Endodermal cell (in vitro differentiated cells): ENCODE results near the gene NR1I3. TPM values are rescaled to one million over a fixed set of nuclear protein-coding genes. Genes with fewer than 3 reads are reported as not detected.

Source experiments
- DNase-seq: peaks from one replicate; pipeline ENCODE4 v3.0.0-alpha.2; 2017
- H3K27ac ChIP-seq: 2 replicates; pipeline ENCODE4 v1.5.1; 2013; ENCODE audit warnings: mild to moderate bottlenecking, low read depth, low read length, moderate library complexity
- H3K27me3 ChIP-seq: 2 replicates; pipeline ENCODE4 v1.6.1; 2013; ENCODE audit warnings: mild to moderate bottlenecking, low read length, moderate library complexity; ENCODE audit not compliant: insufficient read depth, control insufficient read depth, poor library complexity, severe bottlenecking
- H3K36me3 ChIP-seq: 2 replicates; pipeline ENCODE4 v1.7.0; 2013; ENCODE audit warnings: mild to moderate bottlenecking, low read length, moderate library complexity; ENCODE audit not compliant: control insufficient read depth, insufficient read depth
- H3K4me1 ChIP-seq: one replicate; pipeline ENCODE4 v1.7.0; 2013; ENCODE audit warnings: low read length; ENCODE audit not compliant: control insufficient read depth, insufficient read depth
- H3K4me3 ChIP-seq: 2 replicates; pipeline ENCODE4 v1.5.1; 2013; ENCODE audit warnings: mild to moderate bottlenecking, low read length, moderate library complexity
- H3K9ac ChIP-seq: 2 replicates; pipeline ENCODE4 v1.6.1; 2013; ENCODE audit warnings: mild to moderate bottlenecking, low read length, moderate library complexity; ENCODE audit not compliant: poor library complexity, severe bottlenecking; ENCODE audit errors: extremely low read depth
- H3K9me3 ChIP-seq: 2 replicates; pipeline ENCODE4 v1.6.1; 2013; ENCODE audit warnings: mild to moderate bottlenecking, low read length, moderate library complexity; ENCODE audit not compliant: control insufficient read depth
- H3K27ac Mint-ChIP-seq: 2 replicates; pipeline ENCODE4 v1.8.0; 2020; ENCODE audit warnings: mixed read lengths
- H3K27me3 Mint-ChIP-seq: 2 replicates; pipeline ENCODE4 v1.8.0; 2021; ENCODE audit warnings: mild to moderate bottlenecking, mixed read lengths; ENCODE audit not compliant: insufficient read depth
- H3K36me3 Mint-ChIP-seq: 2 replicates; pipeline ENCODE4 v1.8.0; 2020; ENCODE audit warnings: low read depth, mixed read lengths
- H3K4me1 Mint-ChIP-seq: 2 replicates; pipeline ENCODE4 v1.8.0; 2020; ENCODE audit warnings: mixed read lengths
- H3K4me3 Mint-ChIP-seq: 2 replicates; pipeline ENCODE4 v1.8.0; 2020; ENCODE audit warnings: mild to moderate bottlenecking, moderate library complexity, mixed read lengths
- H3K9me3 Mint-ChIP-seq: 2 replicates; pipeline ENCODE4 v1.8.0; 2020; ENCODE audit warnings: mild to moderate bottlenecking, mixed read lengths
- CTCF ChIP-seq: fragments of 200-600 bp; sonication (generic); conservative IDR thresholded peaks from 2 replicates; pipeline ENCODE4 v1.5.0; 2021; ENCODE audit warnings: antibody characterized with exemption, mild to moderate bottlenecking
- WGBS, 2 experiments: methylation state at CpG; one replicate each; pipeline versions ENCODE4 v1.1.5 to v1.1.7; 2013; ENCODE audit warnings: missing lambda C conversion rate in 2 of 2, mixed read lengths in 1 of 2; ENCODE audit not compliant: insufficient coverage in 1 of 2, insufficient read length in 1 of 2; 5-methylcytosine and 5-hydroxymethylcytosine counted together
- total RNA-seq, 2 donors: library from RNA; stranded (reverse); fragmentation: NEBNext Ultra II Directional in 1 of 2; extraction: Animal tissue kit (Norgen Biotek cat#: 25700) in 1 of 2; gene quantifications; 2 replicates in 1 of 2; 3 replicates in 1 of 2; pipeline ENCODE4 v1.2.1, GENCODE V29; 2021

The NR1I3 gene
- total RNA-seq, 2 donors from 2014 or later = not detected

- DNase-seq = no peak
- H3K27me3 ChIP-seq = no peaks in the 10 kb centered on the region
- no peaks in the 10 kb centered on the region for H3K9me3 ChIP-seq
- H3K4me3 ChIP-seq = no peak overlapping the region
- Mint-ChIP-seq H3K4me3 (no peak overlapping the region), H3K36me3 (no peaks in the 10 kb centered on the region), H3K27ac (no peak overlapping the region), H3K4me1 (no peaks in the 10 kb centered on the region), H3K27me3 (peaks cover 4% of the 10 kb centered on the region), H3K9me3 (no peaks in the 10 kb centered on the region)
- 88 to 100% methylated on average over 1 to 2 of the region's 2 CpGs for WGBS, 2 experiments
- H3K36me3 ChIP-seq = no peaks in the 10 kb centered on the region
- H3K27ac ChIP-seq = no peak overlapping the region
- no peak for TF ChIP-seq CTCF
- no peaks in the 10 kb centered on the region for H3K4me1 ChIP-seq
- H3K9ac ChIP-seq = no peak overlapping the region
Observed at GRCh38 chr1:161242313-161242712, 4.3 kb upstream of the NR1I3 start.

- no peak overlapping the region for H3K9ac ChIP-seq
- Mint-ChIP-seq H3K27me3 (peaks cover 4% of the 10 kb centered on the region), H3K36me3 (no peaks in the 10 kb centered on the region), H3K9me3 (no peaks in the 10 kb centered on the region), H3K4me3 (no peak overlapping the region), H3K4me1 (no peaks in the 10 kb centered on the region), H3K27ac (no peak overlapping the region)
- H3K4me1 ChIP-seq = no peaks in the 10 kb centered on the region
- H3K27me3 ChIP-seq = no peaks in the 10 kb centered on the region
- no peak overlapping the region for H3K27ac ChIP-seq
- WGBS, 2 experiments = 80 to 88% methylated on average over 1 to 3 of the region's 3 CpGs
- no peaks in the 10 kb centered on the region for H3K9me3 ChIP-seq
- no peaks in the 10 kb centered on the region for H3K36me3 ChIP-seq
- H3K4me3 ChIP-seq = no peak overlapping the region
- no peak for DNase-seq
- no peak for TF ChIP-seq CTCF
Observed at GRCh38 chr1:161241682-161242081, 3.7 kb upstream of the NR1I3 start.

- H3K27me3 ChIP-seq = no peaks in the 10 kb centered on the region
- no peaks in the 10 kb centered on the region for H3K4me1 ChIP-seq
- no peak overlapping the region for H3K4me3 Mint-ChIP-seq
- H3K36me3 Mint-ChIP-seq = no peaks in the 10 kb centered on the region
- H3K27ac Mint-ChIP-seq = no peak overlapping the region
- WGBS, 2 experiments = 87 to 100% methylated on average over 1 to 5 of the region's 5 CpGs
- no peaks in the 10 kb centered on the region for H3K4me1 Mint-ChIP-seq
- H3K4me3 ChIP-seq = no peak overlapping the region
- H3K36me3 ChIP-seq = no peaks in the 10 kb centered on the region
- H3K9me3 Mint-ChIP-seq = no peaks in the 10 kb centered on the region
- peaks cover 4% of the 10 kb centered on the region for H3K27me3 Mint-ChIP-seq
- TF ChIP-seq CTCF = no peak
- no peaks in the 10 kb centered on the region for H3K9me3 ChIP-seq
- H3K27ac ChIP-seq = no peak overlapping the region
- no peak overlapping the region for H3K9ac ChIP-seq
- no peak for DNase-seq
Observed at GRCh38 chr1:161235957-161236775, 1.8 kb downstream of the NR1I3 start.
